Measurements from ENCODE around the gene RAB1B. TPM values are rescaled to one million over a fixed set of nuclear protein-coding genes. Genes with fewer than 3 reads are reported as not detected.

The RAB1B gene
- total RNA-seq, 1 experiment from 2014 or later: 148 TPM

- no peak for DNase-seq (ENCODE audit: low read depth, low spot score)
- H3K36me3 ChIP-seq (ENCODE audit: control insufficient read depth in 1 of 2, insufficient read depth in 2 of 2, low read length in 2 of 2): no peaks in the 10 kb centered on the region
- POLR2A ChIA-PET: no interaction called here
- H3K4me2 ChIP-seq (ENCODE audit: low read length): no peak overlapping the region
- H3K79me2 ChIP-seq (ENCODE audit: insufficient read depth, low read length): no peaks in the 10 kb centered on the region
- no peaks in the 10 kb centered on the region for H3K9me2 ChIP-seq (ENCODE audit: insufficient read depth)
- intact Hi-C loops (cut with micrococcal nuclease): no loop called here
- H3K4me3 ChIP-seq (replicated peaks in 1 of 2; ENCODE audit: low read depth in 1 of 2, low read length in 2 of 2): no peak overlapping the region
- H3K9me3 ChIP-seq (ENCODE audit: control insufficient read depth in 1 of 2, insufficient read depth in 1 of 2, low read depth in 1 of 2, low read length in 2 of 2): no peaks in the 10 kb centered on the region
- no peaks in the 10 kb centered on the region for H3K27me3 ChIP-seq (ENCODE audit: insufficient read depth, low read length)
- H3K27ac ChIP-seq (ENCODE audit: low read depth, low read length): no peak overlapping the region
- no peak for ATAC-seq
- BruUV-seq (replicated peaks): no TSS peak
- no peak overlapping the region for H3K9ac ChIP-seq (ENCODE audit: low read length)
- H4K20me1 ChIP-seq (ENCODE audit: insufficient read depth): no peaks in the 10 kb centered on the region
- RAD21 ChIA-PET (ENCODE audit: low non-redundant PET in 1 of 2, low total read pairs in 2 of 2, uncharacterized antibody in 2 of 2, unreplicated experiment in 2 of 2): no interaction called here
- H2AFZ ChIP-seq (ENCODE audit: low read depth, low read length, poor library complexity, severe bottlenecking): no peak overlapping the region
- H3K4me1 ChIP-seq (ENCODE audit: control insufficient read depth in 1 of 2, insufficient read depth in 2 of 2, low read length in 2 of 2): peaks cover 14 to 44% of the 10 kb centered on the region in 2 experiments
- CTCF ChIA-PET: interaction anchor here (2.1 kb wide), 1 partner anchor 12 kb away, joined by 9 read pairs; no protein-coding TSS in a partner anchor
- TF ChIP-seq SP1 (IDR thresholded peaks at IDR 0.05; ENCODE audit: low read depth): no peak
- no peak for TF ChIP-seq EZH2phosphoT487 (IDR thresholded peaks at IDR 0.05; ENCODE audit: borderline replicate concordance)
- TF ChIP-seq YY1 (IDR thresholded peaks at IDR 0.05; ENCODE audit: extremely low read depth, insufficient replicate concordance, low read depth, low read length): no peak
- TF ChIP-seq POLR2AphosphoS5 (IDR thresholded peaks at IDR 0.05; ENCODE audit: low read depth, low read length): no peak
- no peak for TF ChIP-seq TCF7L2 (IDR thresholded peaks at IDR 0.05; ENCODE audit: borderline replicate concordance, extremely low read depth, insufficient read depth, insufficient read length)
- no peak for TF ChIP-seq RAD21 (IDR thresholded peaks at IDR 0.05; ENCODE audit: low read depth)
- no peak for TF ChIP-seq ATF3 (IDR thresholded peaks at IDR 0.05)
- TF ChIP-seq ZBTB33 (IDR thresholded peaks at IDR 0.05; ENCODE audit: extremely low read depth, insufficient replicate concordance, low read length): no peak
Observed at GRCh38 chr11:66323684-66324083, 55.2 kb downstream of the RAB1B start.
